Measurements from ENCODE around the gene ZCCHC24. TPM values are rescaled to one million over a fixed set of nuclear protein-coding genes. Genes with fewer than 3 reads are reported as not detected.

The ZCCHC24 gene
- total and polyA plus RNA-seq, 2 donors from 2014 or later, result 8.4 to 21.3 TPM

DNA sequence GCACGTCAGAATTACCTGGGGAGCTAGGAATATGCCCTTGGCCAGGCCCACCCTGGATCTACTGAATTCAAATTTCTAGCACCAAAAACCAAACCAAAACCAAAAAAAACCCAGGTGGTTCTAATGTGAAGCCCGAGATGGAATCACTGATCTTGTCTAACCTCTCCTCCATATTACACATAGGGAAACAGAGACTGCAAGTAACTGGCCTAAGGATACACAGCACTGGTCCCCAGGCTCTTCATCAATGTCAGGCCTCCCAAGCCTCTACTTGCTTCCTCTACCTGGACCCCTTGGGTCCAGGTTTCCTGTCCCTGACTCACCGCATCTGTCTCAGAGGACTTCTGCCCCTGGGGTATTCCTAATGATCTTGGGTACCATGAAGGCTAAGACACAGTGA is 30.7 kb downstream of the ZCCHC24 start:
- H3K9me3 ChIP-seq (ENCODE audit: control insufficient read depth in 2 of 3, insufficient read depth in 1 of 3, low read length in 3 of 3), result no peaks in the 10 kb centered on the region
- no peak overlapping the region for H3K4me3 ChIP-seq (ENCODE audit: low read length in 3 of 3)
- intact Hi-C loops (cut with DNase I), result no loop called here
- peaks cover 0 to 3% (median 0%) of the 10 kb centered on the region in 3 donors for H3K36me3 ChIP-seq (ENCODE audit: control insufficient read depth in 2 of 3, insufficient read depth in 3 of 3, low read length in 3 of 3)
- H3K27ac ChIP-seq (ENCODE audit: low read depth in 2 of 2, low read length in 2 of 2), result no peak overlapping the region
- no peaks in the 10 kb centered on the region for H3K27me3 ChIP-seq (ENCODE audit: control insufficient read depth, insufficient read depth, low read length)
- TF ChIP-seq, protein P1, sequence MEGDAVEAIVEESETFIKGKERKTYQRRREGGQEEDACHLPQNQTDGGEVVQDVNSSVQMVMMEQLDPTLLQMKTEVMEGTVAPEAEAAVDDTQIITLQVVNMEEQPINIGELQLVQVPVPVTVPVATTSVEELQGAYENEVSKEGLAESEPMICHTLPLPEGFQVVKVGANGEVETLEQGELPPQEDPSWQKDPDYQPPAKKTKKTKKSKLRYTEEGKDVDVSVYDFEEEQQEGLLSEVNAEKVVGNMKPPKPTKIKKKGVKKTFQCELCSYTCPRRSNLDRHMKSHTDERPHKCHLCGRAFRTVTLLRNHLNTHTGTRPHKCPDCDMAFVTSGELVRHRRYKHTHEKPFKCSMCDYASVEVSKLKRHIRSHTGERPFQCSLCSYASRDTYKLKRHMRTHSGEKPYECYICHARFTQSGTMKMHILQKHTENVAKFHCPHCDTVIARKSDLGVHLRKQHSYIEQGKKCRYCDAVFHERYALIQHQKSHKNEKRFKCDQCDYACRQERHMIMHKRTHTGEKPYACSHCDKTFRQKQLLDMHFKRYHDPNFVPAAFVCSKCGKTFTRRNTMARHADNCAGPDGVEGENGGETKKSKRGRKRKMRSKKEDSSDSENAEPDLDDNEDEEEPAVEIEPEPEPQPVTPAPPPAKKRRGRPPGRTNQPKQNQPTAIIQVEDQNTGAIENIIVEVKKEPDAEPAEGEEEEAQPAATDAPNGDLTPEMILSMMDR (IDR thresholded peaks at IDR 0.05; ENCODE audit: borderline replicate concordance, extremely low read depth, insufficient read depth), result no peak
- DNase-seq (no peak), FAIRE-seq (no peak)
- H3K4me1 ChIP-seq (ENCODE audit: control insufficient read depth in 2 of 3, insufficient read depth in 2 of 3, low read depth in 1 of 3, low read length in 3 of 3), result peaks cover 0 to 15% (median 0%) of the 10 kb centered on the region in 3 donors
- H3K9ac ChIP-seq (ENCODE audit: low read length in 3 of 3), result no peak overlapping the region

DNA sequence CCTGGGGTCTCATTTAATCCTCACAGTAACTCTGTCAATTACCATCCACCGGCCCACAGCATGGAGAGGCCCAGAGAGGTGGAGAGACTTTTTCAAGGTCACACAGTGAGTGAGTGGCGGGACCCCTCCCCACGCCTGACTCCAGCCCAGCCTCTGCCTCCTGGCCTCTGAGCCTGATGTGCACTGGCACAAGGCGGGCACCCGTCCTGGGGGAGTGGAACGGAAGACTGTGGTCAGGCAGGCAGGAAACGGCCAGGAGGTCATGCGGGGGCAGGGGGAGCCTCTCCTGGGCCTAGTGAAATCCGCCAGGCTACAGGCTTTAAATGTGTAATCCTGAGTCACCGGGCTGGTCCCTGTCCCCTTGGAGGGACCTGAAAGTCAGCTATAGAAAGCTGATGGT is 32.2 kb downstream of the ZCCHC24 start:
- no peak overlapping the region for H3K27ac ChIP-seq (ENCODE audit: low read depth in 2 of 2, low read length in 2 of 2)
- no peak for FAIRE-seq
- TF ChIP-seq, protein P1 (IDR thresholded peaks at IDR 0.05; ENCODE audit: borderline replicate concordance, extremely low read depth, insufficient read depth), result no peak

DNA sequence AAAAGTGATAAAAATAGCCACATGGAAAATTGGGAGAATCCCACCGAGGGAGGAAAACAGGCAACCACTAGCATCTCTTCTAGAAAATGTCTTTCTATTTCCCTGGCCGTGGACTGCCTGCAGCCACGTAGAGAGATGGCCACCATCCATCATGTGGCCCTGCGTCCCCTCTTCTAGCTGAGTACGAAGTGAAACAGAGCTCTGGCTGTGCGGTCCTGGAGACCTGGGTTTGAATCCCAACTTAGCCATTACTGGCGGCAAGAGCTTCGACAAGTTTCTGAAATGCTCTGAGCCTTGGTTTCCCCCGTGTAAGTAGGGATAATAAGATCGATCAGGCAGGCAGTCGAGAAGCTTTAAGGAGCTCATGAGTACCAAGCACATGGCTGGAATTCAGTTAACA is 32.9 kb downstream of the ZCCHC24 start:
- Histone ChIP-seq H3K4me1 (ENCODE audit: control insufficient read depth in 2 of 3, insufficient read depth in 2 of 3, low read depth in 1 of 3, low read length in 3 of 3) (peaks cover 0 to 16% (median 5%) of the 10 kb centered on the region in 3 donors), H3K4me3 (ENCODE audit: low read length in 3 of 3) (no peak overlapping the region), H3K9me3 (ENCODE audit: control insufficient read depth in 2 of 3, insufficient read depth in 1 of 3, low read length in 3 of 3) (no peaks in the 10 kb centered on the region), H3K27me3 (ENCODE audit: control insufficient read depth, insufficient read depth, low read length) (no peaks in the 10 kb centered on the region), H3K36me3 (ENCODE audit: control insufficient read depth in 2 of 3, insufficient read depth in 3 of 3, low read length in 3 of 3) (no peaks in the 10 kb centered on the region), H3K27ac (ENCODE audit: low read depth in 2 of 2, low read length in 2 of 2) (no peak overlapping the region), H3K9ac (ENCODE audit: low read length in 3 of 3) (no peak overlapping the region)
- intact Hi-C loops (cut with DNase I), result no loop called here
- FAIRE-seq (no peak), DNase-seq (peak in 1 of 5 donors; percentile 38)
- TF ChIP-seq, protein P1 (IDR thresholded peaks at IDR 0.05; ENCODE audit: borderline replicate concordance, extremely low read depth, insufficient read depth), result no peak

More for the DNA sequence above, 32.2 kb downstream of the ZCCHC24 start:
- Histone ChIP-seq H3K4me1 (ENCODE audit: control insufficient read depth in 2 of 3, insufficient read depth in 2 of 3, low read depth in 1 of 3, low read length in 3 of 3) (peaks cover 0 to 15% (median 2%) of the 10 kb centered on the region in 3 donors), H3K36me3 (ENCODE audit: control insufficient read depth in 2 of 3, insufficient read depth in 3 of 3, low read length in 3 of 3) (no peaks in the 10 kb centered on the region), H3K9ac (ENCODE audit: low read length in 3 of 3) (no peak overlapping the region), H3K9me3 (ENCODE audit: control insufficient read depth in 2 of 3, insufficient read depth in 1 of 3, low read length in 3 of 3) (no peaks in the 10 kb centered on the region), H3K4me3 (ENCODE audit: low read length in 3 of 3) (no peak overlapping the region), H3K27me3 (ENCODE audit: control insufficient read depth, insufficient read depth, low read length) (no peaks in the 10 kb centered on the region)
- peak in 1 of 5 donors; percentile 74 for DNase-seq
- intact Hi-C loops (cut with DNase I), result no loop called here

Measured in kidney (tissue), 14 donors.